ENCODE data around the gene HNRNPH2.

Gene HNRNPH2

DNA sequence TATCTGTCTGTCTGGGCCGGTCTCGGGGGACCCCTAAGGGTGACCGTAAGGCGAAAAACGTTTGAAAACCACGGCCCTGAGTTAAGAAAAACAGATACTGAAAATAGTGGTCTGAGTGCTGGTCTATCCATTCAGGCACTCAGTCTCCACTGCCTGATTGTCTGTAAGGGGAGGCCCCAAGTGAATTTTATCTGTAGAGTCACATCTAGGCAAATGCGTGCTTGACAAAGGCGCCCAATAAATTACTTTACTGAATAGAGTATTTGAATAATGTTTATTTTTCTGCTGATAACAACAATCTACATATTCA, 465 bp downstream of the HNRNPH2 start:
- Histone ChIP-seq H3K79me2 (ENCODE audit: insufficient read depth, low read length) (peaks cover 44% of the 10 kb centered on the region), H2AFZ (ENCODE audit: low read length) (no peak overlapping the region), H3K27ac (ENCODE audit: low read depth, low read length, poor library complexity, severe bottlenecking) (peak overlapping the region; percentile 76), H3K4me3 (ENCODE audit: low read depth, low read length, poor library complexity, severe bottlenecking) (peak overlapping the region; percentile 99), H4K20me1 (ENCODE audit: insufficient read depth, low read length) (no peaks in the 10 kb centered on the region), H3K36me3 (ENCODE audit: insufficient read depth, low read length) (peaks cover 27% of the 10 kb centered on the region), H3F3A (ENCODE audit: insufficient read depth, low read length) (no peaks in the 10 kb centered on the region), H3K9me3 (ENCODE audit: low read length) (no peaks in the 10 kb centered on the region), H3K9ac (ENCODE audit: low read length) (peak overlapping the region; percentile 79), H3K27me3 (ENCODE audit: insufficient read depth, low read length) (no peaks in the 10 kb centered on the region), H3K4me1 (ENCODE audit: insufficient read depth, low read length, severe bottlenecking) (peaks cover 26% of the 10 kb centered on the region), H3K4me2 (ENCODE audit: low read length) (peak overlapping the region; percentile 68), H3K9me2 (ENCODE audit: low read depth, low read length) (no peaks in the 10 kb centered on the region)
- TF ChIP-seq CTCF (IDR thresholded peaks at IDR 0.05; ENCODE audit: low read length) (no peak), EZH2 (IDR thresholded peaks at IDR 0.05; ENCODE audit: borderline replicate concordance, low read length) (no peak)

GRCh38 chrX:101409043-101409442, 1.0 kb downstream of the HNRNPH2 start:
- TF ChIP-seq EZH2 (IDR thresholded peaks at IDR 0.05; ENCODE audit: borderline replicate concordance, low read length) (no peak), CTCF (IDR thresholded peaks at IDR 0.05; ENCODE audit: low read length) (no peak)
- Histone ChIP-seq H2AFZ (ENCODE audit: low read length) (no peak overlapping the region), H3K4me2 (ENCODE audit: low read length) (peak overlapping the region; percentile 68), H4K20me1 (ENCODE audit: insufficient read depth, low read length) (no peaks in the 10 kb centered on the region), H3K9me2 (ENCODE audit: low read depth, low read length) (no peaks in the 10 kb centered on the region), H3K9ac (ENCODE audit: low read length) (peak overlapping the region; percentile 79), H3K79me2 (ENCODE audit: insufficient read depth, low read length) (peaks cover 44% of the 10 kb centered on the region), H3K36me3 (ENCODE audit: insufficient read depth, low read length) (peaks cover 26% of the 10 kb centered on the region; the same call in 1 of the 2 replicates), H3K27ac (ENCODE audit: low read depth, low read length, poor library complexity, severe bottlenecking) (peak overlapping the region; percentile 76), H3F3A (ENCODE audit: insufficient read depth, low read length) (no peaks in the 10 kb centered on the region), H3K4me3 (ENCODE audit: low read depth, low read length, poor library complexity, severe bottlenecking) (peak overlapping the region; percentile 99), H3K27me3 (ENCODE audit: insufficient read depth, low read length) (no peaks in the 10 kb centered on the region), H3K9me3 (ENCODE audit: low read length) (no peaks in the 10 kb centered on the region), H3K4me1 (ENCODE audit: insufficient read depth, low read length, severe bottlenecking) (peaks cover 26% of the 10 kb centered on the region)

DNA sequence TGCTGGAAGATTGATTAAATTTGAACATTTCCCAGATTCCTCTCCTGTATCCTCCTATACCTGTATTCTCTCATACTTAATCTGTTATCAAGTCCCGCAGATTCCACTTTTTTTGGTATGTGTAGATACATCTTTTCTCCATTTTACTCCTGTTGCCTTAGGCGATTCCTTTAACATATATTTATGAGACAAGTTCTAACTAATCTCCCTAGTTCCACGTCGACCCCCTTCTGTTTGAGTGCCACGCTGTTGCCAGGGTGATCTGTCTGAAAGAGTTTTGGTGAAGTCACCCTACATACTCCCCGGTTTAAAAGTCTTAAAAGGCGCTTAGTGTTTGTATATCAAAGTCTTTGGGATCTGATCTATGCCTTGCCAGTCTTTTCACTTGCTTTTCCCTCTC, 2.4 kb downstream of the HNRNPH2 start:
- H3F3A ChIP-seq (ENCODE audit: insufficient read depth, low read length), result no peaks in the 10 kb centered on the region
- no peak overlapping the region for H3K9ac ChIP-seq (ENCODE audit: low read length)
- peaks cover 44% of the 10 kb centered on the region for H3K79me2 ChIP-seq (ENCODE audit: insufficient read depth, low read length)

More for the DNA sequence above, 2.4 kb downstream of the HNRNPH2 start:
- Histone ChIP-seq H4K20me1 (ENCODE audit: insufficient read depth, low read length) (no peaks in the 10 kb centered on the region), H3K4me1 (ENCODE audit: insufficient read depth, low read length, severe bottlenecking) (peaks cover 31% of the 10 kb centered on the region), H2AFZ (ENCODE audit: low read length) (no peak overlapping the region), H3K27me3 (ENCODE audit: insufficient read depth, low read length) (no peaks in the 10 kb centered on the region), H3K27ac (ENCODE audit: low read depth, low read length, poor library complexity, severe bottlenecking) (no peak overlapping the region), H3K4me2 (ENCODE audit: low read length) (peak overlapping the region; percentile 29; the same call in 1 of the 2 replicates), H3K9me3 (ENCODE audit: low read length) (no peaks in the 10 kb centered on the region), H3K9me2 (ENCODE audit: low read depth, low read length) (no peaks in the 10 kb centered on the region), H3K4me3 (ENCODE audit: low read depth, low read length, poor library complexity, severe bottlenecking) (no peak overlapping the region), H3K36me3 (ENCODE audit: insufficient read depth, low read length) (peaks cover 26% of the 10 kb centered on the region; the same call in 1 of the 2 replicates)
- TF ChIP-seq CTCF (IDR thresholded peaks at IDR 0.05; ENCODE audit: low read length) (no peak), EZH2 (IDR thresholded peaks at IDR 0.05; ENCODE audit: borderline replicate concordance, low read length) (no peak)
